IPS DF 4.7 (cell line): ENCODE data around the gene ZSCAN12.

Source experiments
- DNase-seq: peaks from one replicate; pipeline ENCODE4 v3.0.0-alpha.2; 2013; ENCODE audit warnings: low spot score; ENCODE audit errors: extremely low read depth

Gene ZSCAN12

GRCh38 chr6:28354688-28355554 lies 44.6 kb downstream of the ZSCAN12 start:
- no peak for DNase-seq

DNA sequence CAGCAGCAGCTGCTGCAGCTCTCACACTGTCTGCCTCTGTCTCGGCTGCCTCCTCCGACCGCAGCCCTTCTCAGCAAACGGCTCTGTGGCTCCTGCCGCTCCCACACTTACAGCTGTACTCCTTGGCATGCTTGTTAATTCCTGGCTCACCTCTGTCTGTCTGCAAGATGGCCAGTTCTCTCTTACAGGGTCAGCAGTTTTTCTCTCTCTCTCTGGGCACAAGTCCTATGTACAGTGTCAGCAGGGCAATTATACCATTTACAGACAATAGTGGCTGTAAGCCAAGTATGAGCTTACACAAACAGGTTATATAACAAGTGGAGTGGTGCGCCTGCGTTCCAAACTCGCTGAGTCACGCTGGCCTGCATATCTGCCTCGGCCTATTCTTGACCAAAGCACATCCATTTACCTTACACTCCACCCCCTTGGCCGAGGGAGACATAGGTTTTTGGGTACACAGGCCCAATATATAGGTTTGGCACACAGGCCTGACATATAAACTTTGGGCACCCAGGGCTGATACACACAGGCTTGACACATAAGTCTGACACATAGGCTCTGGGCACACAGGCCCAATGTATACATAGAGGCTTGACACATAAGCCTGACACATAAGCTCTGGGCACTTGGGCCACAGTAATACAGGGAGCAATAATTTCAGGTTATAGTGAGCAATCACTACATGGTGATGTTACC lies 45.4 kb downstream of the ZSCAN12 start:
- no peak for DNase-seq

DNA sequence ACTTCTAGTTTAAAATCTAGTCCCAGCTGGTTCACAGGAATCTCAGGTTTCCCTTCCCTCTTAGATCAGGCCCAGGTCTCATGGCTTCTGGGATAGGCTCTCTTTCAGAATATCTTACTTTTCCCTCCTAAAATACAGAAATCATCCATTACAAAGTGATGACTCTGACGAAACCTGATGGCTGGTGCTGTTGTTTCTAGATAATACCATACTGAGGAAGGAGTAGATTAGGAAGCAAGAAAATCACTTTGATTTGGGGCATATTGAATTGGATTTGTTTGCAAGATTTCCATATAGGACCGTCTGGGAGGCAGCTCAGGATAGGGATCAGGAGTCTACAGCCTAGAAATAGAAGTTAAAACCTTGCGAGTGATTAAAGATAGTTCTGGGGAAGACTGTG lies 46.2 kb downstream of the ZSCAN12 start:
- no peak for DNase-seq

DNA sequence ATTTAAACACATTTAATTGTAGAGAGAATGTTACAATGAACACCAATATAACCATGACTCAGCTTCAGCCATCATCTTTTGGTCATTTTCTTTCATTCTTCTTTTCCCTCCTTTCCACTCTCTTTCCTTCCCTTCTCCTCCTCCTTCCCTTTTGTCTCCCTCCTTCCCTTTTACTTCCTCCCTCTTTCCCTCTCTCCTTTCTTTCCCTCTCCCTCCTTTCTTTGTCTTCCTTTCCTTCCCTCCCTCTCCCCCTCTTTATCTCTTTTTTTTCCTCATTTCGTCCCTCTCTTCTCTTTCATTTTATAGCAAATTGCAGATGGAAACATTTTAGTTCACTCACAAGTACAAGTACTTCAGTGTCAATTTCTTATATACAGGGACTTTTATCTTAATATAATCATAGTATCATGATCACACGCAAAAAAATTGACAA lies 48.0 kb downstream of the ZSCAN12 start:
- no peak for DNase-seq

- no peak for DNase-seq
These were observed 48.5 kb downstream of the ZSCAN12 start for GRCh38 chr6:28351087-28351486.

DNA sequence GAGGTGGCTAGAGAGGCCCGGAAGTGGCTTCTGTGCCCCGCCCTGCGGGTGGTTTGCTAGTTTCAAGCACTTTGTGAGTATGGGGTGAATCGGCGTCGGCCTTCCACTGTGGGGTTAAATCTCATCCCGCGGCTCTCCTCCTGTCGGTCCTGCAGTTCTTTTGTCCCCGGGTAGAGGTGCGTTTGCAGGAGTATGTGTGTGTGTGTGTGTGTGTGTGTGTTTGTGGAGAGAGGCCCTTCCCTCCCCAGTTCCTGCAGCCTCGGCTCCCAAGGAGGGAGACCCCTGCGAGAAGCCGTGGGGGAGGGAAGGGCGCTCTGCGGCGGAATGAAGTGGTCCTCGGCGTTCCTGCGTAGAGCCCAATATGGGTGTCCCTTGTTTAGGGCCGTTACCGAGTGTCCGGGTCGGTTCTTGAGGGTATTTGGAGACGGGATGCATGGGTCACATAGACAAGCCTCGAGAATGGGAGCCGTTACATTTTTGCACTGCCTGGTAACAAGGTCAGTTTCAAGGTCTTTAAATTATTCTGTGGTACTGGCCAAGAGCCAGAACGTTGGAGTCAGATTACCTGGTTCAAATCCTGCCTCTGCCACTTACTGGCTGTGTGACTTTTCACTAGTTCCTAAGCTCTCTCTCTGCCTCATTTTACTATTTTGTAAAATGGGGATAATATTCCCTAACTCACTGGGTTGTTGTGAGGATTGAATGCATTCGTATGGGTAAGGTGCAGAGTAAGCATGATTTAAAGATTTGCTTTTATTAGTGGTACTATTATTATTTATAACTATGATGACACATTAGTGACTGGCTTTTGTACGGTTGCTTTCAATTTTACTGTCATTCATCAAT lies 49.4 kb downstream of the ZSCAN12 start, which contains the start of gene ZKSCAN3:
Gene ZKSCAN3, plus strand, starts transcription at position 56 of the 846 bp plus-strand sequence. CDS start 9,640 bp downstream, outside the sequence.
- DNase-seq, result peak; percentile 60

GRCh38 chr6:28349344-28349891 lies 50.1 kb downstream of the ZSCAN12 start:
- no peak for DNase-seq

GRCh38 chr6:28347119-28347518 lies 52.4 kb downstream of the ZSCAN12 start:
- no peak for DNase-seq

GRCh38 chr6:28345201-28345600 lies 54.3 kb downstream of the ZSCAN12 start:
- no peak for DNase-seq

DNA sequence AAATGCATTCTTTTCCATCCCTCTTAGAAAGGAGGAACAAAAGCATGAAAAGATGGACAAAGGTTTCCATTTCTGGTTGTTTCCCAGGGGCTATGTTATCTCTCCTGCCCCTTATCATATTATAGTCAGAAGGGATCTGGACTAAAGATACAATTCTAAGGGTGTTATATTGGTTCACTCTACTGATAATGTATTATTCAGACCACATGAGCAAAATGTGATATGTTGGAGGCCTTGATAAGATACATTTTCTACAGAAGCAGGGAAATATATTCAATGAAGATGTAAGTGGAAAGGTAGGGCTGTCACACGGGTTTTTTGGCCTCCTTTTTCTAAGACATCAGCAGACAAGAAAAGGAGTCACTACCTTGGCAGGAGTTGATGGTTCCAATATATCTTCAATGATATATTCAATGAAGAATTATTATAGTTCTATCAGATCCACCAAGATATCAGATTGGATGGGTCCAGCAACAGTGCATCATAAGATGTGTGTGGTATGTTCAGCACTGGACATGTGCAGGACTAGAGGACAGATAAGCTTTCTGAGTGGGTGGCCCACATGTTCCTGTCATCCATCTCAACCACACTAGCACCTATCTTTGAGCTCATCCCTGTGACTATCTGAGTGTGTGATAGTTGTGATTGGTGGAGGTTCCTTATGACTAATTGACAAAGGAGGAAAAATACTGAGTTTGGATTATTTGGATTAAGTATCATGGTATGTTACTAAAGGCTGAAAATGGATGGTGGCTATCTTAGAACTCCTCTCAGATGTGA lies 55.5 kb downstream of the ZSCAN12 start:
- no peak for DNase-seq

GRCh38 chr6:28340310-28341095 lies 59.0 kb downstream of the ZSCAN12 start:
- DNase-seq, result no peak

- no peak for DNase-seq
These were observed 62.4 kb downstream of the ZSCAN12 start for GRCh38 chr6:28337121-28337520.

DNA sequence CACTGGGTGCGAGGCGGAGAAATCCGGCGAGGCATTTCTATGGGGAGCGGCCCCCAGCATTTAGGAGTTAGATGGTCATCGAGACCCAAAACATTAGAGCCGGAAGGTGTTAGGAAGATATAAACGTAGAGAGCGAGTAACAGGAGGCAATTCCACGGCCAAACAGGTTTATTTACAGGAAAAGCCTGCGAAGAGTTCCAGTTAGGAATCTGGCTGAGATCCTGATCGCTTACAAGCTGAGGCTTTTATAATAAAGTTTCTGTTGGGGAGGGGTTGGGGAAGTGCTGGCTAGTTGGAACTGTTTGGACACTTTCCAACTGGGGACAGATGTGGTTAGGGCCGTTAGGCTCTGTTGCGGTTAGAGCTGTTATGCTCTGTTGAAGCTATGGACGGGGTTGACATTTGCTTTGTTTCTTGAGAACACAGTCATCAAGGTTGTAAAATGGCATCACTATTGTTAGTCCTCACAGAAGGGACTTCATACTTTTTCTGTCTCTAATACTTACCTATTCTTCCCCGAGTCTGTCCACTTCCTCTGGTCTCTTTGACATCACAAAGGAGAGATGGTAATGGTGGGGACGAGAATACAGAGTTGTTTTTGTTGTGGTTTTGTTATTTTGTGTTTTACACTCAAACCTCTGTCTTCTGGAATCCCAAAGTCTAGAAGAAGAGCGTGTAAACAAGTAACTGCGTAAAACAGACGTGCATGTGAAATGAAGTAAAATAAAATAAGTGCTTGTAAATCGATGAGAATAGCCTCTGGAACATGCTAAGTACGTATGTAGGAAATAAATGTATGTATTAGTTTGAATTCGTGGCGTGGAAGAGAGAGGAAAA lies 63.0 kb downstream of the ZSCAN12 start:
- no peak for DNase-seq

DNA sequence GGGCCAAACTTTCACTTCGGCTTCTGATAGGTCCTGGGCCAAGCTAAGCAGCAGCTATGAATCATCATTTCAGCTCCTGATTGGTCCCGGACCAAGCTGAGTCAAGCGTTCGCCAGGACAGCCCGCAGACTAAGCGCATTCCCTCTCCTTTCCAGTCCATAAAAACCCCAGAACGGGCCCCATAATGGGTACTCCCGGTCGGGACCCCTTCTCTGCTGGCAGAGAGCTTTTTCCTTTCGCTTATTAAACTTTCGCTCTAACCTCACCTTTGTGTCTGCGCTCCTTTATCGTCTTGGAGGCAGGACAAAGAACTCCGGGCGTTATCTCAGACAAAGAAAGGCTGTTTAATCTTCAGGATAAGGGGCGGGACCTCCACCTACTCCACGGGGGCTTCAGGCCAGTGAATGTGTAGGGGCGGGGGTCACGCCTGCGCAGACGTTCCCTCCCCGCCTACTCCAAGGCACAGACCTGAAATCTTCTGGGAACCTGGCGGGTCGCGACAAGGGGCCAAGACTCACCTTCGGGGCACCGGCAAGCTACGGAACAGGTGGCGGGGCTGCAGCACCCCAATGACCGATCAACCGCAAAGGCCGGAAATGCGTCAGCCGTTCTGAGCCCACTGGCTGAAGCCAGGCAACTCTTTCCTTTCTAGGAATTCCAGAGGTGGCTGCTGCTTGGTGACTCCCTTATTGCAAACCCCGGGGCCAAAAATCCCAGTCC lies 63.8 kb downstream of the ZSCAN12 start, which contains the start of gene ZSCAN31:
Gene ZSCAN31, minus strand, starts transcription at position 585 of the 720 bp plus-strand sequence. CDS start 6,465 bp downstream, outside the sequence.
- peak; percentile 97 for DNase-seq

DNA sequence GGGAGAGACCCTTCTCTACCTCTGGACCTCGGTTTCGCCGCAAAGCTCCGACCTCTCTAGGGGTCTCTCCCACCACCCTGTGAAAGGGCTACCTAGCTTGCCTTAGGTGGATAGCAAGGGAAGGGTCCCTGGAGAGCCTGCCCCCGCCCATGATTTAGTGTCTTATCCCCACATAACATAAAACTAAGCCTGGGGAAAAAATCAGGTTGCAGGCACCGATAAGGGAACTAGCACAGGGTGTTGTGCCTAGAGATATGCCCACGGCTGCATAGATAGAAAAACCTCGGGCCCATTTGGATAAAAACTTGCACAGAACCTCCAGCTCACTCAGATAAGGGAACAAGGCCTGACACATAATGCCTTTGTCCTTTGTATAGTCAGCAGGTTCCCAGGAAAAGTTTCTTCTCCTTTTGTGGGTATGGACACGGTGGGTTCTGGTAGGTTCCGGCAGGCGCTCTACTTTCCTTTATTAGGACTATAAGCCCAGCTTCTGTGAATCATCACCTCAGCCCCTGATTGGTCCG lies 64.4 kb downstream of the ZSCAN12 start:
- DNase-seq, result no peak

GRCh38 chr6:28334286-28335039 lies 65.1 kb downstream of the ZSCAN12 start:
- no peak for DNase-seq

- no peak for DNase-seq
These were observed 65.9 kb downstream of the ZSCAN12 start for GRCh38 chr6:28333599-28334018.
